Suprapubic skin (tissue), 4 donors: ENCODE data around the gene PIGX. TPM values are rescaled to one million over a fixed set of nuclear protein-coding genes. Genes with fewer than 3 reads are reported as not detected.
A peak's percentile ranks its signal among the peaks of the same experiment; 100 is the strongest.

Experiments
- DNase-seq, 2 donors: peaks; one replicate each; pipeline ENCODE4 v3.0.0-alpha.2; 2019; ENCODE audit warnings: low spot score in 2 of 2
- H3K27ac ChIP-seq: fragments of 200-600 bp; sonication (generic); one replicate; pipeline ENCODE4 v1.5.1; 2019
- H3K27me3 ChIP-seq: fragments of 200-600 bp; sonication (generic); one replicate; pipeline ENCODE4 v1.5.1; 2019
- H3K36me3 ChIP-seq: fragments of 200-600 bp; sonication (generic); one replicate; pipeline ENCODE4 v1.5.1; 2019
- H3K4me1 ChIP-seq: fragments of 200-600 bp; sonication (generic); one replicate; pipeline ENCODE4 v1.5.1; 2019
- H3K4me3 ChIP-seq: fragments of 200-600 bp; sonication (generic); one replicate; pipeline ENCODE4 v1.5.1; 2019; ENCODE audit warnings: mild to moderate bottlenecking
- H3K9me3 ChIP-seq: fragments of 200-600 bp; sonication (generic); one replicate; pipeline ENCODE4 v1.5.1; 2019
- EP300 ChIP-seq: sonication (generic); formaldehyde crosslinking; IDR thresholded peaks from one replicate; pipeline ENCODE4 v1.6.1; 2017; ENCODE audit warnings: antibody characterized with exemption
- POLR2A ChIP-seq, 2 donors: fragments of 450-650 bp; IDR thresholded peaks; one replicate each; pipeline ENCODE4 v1.6.1; 2017; ENCODE audit warnings: antibody characterized with exemption in 2 of 2, mild to moderate bottlenecking in 2 of 2, moderate library complexity in 2 of 2
- POLR2AphosphoS5 ChIP-seq, 3 donors: sonication (generic); formaldehyde crosslinking; IDR thresholded peaks; one replicate each; pipeline ENCODE4 v1.6.1; 2017; ENCODE audit warnings: antibody characterized with exemption in 3 of 3
- WGBS: methylation state at CpG from one replicate; pipeline ENCODE4 v1.1.5; 2018; 5-methylcytosine and 5-hydroxymethylcytosine counted together
- total RNA-seq, 4 donors: library from RNA; depleted of rRNA; stranded (reverse); fragments of >200 nt; gene quantifications; one replicate each; pipeline ENCODE4 v1.1.0, GENCODE V29; 2016
- TF ChIP-seq, protein P1 (sequence below), 2 donors: fragments of 200-600 bp in 1 of 2; fragments of 450-650 bp in 1 of 2; sonication (generic) in 1 of 2; IDR thresholded peaks; one replicate each; pipeline ENCODE4 v1.5.1; 2016 to 2019; ENCODE audit warnings: antibody characterized with exemption in 2 of 2, mild to moderate bottlenecking in 1 of 2, moderate library complexity in 1 of 2

Gene PIGX
- total RNA-seq, 4 donors from 2014 or later, result 16.3 to 30.7 (median 24.4) TPM

DNA sequence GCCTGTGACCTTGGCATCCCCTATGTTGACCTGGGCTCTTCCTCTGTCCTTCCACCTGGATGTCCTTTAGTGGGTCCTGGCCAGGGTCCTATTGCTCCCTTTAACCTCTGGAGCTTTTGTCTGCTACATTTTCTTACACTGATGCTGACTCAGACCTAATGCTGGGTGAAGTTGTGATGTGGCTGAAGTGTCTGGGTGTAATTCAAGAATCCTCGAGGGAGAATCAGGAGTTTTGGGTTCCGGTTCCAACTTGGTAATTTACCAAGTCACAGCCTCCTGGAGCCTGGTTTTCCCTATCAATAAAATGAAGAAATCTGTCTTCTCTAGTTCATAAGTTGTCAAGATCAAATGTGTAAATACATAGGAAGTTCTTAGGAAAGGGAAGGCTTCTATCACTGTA is 25.7 kb upstream of the PIGX start:
- Histone ChIP-seq H3K4me1 (peaks cover 17% of the 10 kb centered on the region), H3K9me3 (no peaks in the 10 kb centered on the region), H3K4me3 (no peak overlapping the region), H3K27ac (no peak overlapping the region), H3K27me3 (no peaks in the 10 kb centered on the region), H3K36me3 (no peaks in the 10 kb centered on the region)
- DNase-seq, result no peak
- TF ChIP-seq, protein P1, sequence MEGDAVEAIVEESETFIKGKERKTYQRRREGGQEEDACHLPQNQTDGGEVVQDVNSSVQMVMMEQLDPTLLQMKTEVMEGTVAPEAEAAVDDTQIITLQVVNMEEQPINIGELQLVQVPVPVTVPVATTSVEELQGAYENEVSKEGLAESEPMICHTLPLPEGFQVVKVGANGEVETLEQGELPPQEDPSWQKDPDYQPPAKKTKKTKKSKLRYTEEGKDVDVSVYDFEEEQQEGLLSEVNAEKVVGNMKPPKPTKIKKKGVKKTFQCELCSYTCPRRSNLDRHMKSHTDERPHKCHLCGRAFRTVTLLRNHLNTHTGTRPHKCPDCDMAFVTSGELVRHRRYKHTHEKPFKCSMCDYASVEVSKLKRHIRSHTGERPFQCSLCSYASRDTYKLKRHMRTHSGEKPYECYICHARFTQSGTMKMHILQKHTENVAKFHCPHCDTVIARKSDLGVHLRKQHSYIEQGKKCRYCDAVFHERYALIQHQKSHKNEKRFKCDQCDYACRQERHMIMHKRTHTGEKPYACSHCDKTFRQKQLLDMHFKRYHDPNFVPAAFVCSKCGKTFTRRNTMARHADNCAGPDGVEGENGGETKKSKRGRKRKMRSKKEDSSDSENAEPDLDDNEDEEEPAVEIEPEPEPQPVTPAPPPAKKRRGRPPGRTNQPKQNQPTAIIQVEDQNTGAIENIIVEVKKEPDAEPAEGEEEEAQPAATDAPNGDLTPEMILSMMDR (IDR thresholded peaks at IDR 0.05), result no peak
- TF ChIP-seq EP300 (no peak), POLR2AphosphoS5 (IDR thresholded peaks at IDR 0.05) (no peak), POLR2A (IDR thresholded peaks at IDR 0.05) (no peak)
- 26% methylated on average over 2 of the region's 2 CpGs for WGBS

DNA sequence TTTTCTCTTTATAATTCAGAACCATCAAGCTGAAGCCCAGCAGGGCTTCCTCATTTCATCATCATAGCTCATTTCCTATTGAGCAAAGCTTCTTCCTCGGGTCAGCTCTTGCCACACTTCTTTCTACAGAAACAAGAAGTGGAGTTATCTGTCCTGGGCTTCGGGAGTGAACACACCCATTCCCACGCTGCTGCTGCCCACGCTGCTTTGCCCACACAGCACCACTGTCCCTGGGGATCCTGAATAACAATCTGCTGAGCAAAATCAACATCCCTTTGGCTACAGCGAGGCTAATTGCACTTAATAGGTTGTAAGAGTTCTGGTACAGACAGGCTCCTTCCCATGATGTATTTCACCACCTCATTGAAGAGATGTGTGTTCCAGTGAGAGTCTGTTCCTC is 23.8 kb upstream of the PIGX start:
- Histone ChIP-seq H3K4me3 (no peak overlapping the region), H3K9me3 (no peaks in the 10 kb centered on the region), H3K36me3 (no peaks in the 10 kb centered on the region), H3K27me3 (no peaks in the 10 kb centered on the region), H3K4me1 (peaks cover 17% of the 10 kb centered on the region), H3K27ac (no peak overlapping the region)
- no peak for TF ChIP-seq EP300
- TF ChIP-seq POLR2AphosphoS5 (IDR thresholded peaks at IDR 0.05), result peak in 1 of 3 donors; percentile 42
- DNase-seq, result no peak
- 48% methylated on average over 5 of the region's 5 CpGs for WGBS

DNA sequence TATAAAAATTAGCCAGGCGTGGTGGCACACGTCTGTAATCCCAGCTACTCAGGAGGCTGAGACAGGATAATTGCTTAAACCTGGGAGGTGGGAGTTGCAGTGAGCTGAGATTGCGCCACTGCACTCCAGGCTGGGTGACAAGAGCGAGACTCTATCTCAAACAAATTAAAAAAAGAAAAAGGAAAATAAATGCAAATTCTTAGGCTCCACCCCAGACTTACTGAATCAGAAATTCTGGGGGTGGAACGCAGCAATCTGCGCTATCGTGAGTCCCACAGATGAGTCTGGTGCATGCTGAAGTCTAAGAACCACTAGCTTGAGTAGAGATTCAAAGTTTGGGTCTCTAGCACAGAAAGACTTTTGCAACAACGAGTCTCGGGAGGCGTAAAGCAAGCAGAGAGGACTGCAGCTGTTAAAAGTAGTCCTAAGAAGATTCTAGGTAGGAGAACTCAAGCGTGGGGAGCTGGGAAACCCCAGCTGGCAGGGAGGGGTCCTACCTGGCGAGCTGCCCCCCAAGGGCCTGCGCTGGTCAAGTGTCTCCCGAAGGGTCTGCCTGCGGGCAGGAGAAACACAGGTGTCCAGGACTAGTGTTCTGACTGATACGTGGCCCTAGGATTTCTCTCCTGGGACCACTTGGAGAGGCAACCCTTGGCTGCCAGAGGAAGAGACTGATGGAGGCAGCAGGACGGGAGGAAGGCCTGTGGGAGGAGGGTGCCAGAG is 22.1 kb upstream of the PIGX start:
- Histone ChIP-seq H3K27me3 (no peaks in the 10 kb centered on the region), H3K4me1 (peaks cover 14% of the 10 kb centered on the region), H3K4me3 (no peak overlapping the region), H3K27ac (no peak overlapping the region), H3K9me3 (no peaks in the 10 kb centered on the region), H3K36me3 (no peaks in the 10 kb centered on the region)
- WGBS, result 87% methylated on average over 17 of the region's 17 CpGs
- TF ChIP-seq POLR2A (IDR thresholded peaks at IDR 0.05), result no peak
- TF ChIP-seq, protein P1 (IDR thresholded peaks at IDR 0.05), result no peak
- TF ChIP-seq EP300, result no peak
- no peak for TF ChIP-seq POLR2AphosphoS5 (IDR thresholded peaks at IDR 0.05)
- no peak for DNase-seq

DNA sequence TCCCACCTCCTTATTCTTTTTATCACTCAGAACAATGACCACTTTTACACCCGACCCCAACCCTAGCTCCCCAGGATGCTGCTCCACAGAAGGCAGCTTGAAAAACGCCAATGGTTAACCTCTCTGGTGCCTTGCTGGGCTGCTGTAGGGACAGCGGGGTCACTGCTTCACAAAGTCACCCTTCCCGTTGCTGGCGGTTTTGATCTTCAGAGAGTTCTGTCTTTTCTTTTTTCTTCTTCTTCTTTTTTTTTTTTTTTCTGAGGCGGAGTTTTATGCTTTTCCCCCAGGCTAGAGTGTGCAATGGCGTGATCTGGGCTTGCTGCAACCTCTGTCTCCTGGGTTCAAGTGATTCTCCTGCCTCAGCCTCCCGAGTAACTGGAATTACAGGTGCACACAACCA is 20.8 kb upstream of the PIGX start:
- TF ChIP-seq POLR2AphosphoS5 (IDR thresholded peaks at IDR 0.05), result no peak
- no peak for TF ChIP-seq POLR2A (IDR thresholded peaks at IDR 0.05)
- TF ChIP-seq, protein P1 (IDR thresholded peaks at IDR 0.05), result no peak
- no peak for TF ChIP-seq EP300
- Histone ChIP-seq H3K36me3 (no peaks in the 10 kb centered on the region), H3K27ac (no peak overlapping the region), H3K4me1 (peaks cover 13% of the 10 kb centered on the region), H3K9me3 (no peaks in the 10 kb centered on the region), H3K27me3 (no peaks in the 10 kb centered on the region), H3K4me3 (no peak overlapping the region)
- DNase-seq, result no peak
- WGBS, result 71% methylated on average over 8 of the region's 8 CpGs

DNA sequence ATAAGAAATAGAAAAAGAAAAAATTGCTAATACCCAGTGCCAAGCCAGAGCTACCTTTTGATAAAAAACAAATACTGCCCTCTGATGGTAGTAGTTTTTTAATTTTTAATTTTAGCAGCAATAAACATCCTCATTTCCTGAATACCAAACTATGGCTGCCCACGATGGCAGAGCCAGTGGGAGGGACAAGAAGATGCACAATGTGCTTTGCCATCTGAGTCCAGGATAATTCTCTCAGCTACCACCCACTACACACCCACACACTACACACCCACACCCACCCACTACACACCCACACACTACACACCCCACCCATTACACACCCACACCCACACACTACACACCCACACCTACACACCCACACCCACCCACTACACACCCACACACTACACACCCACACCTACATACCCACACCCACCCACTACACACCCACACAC is 18.0 kb upstream of the PIGX start:
- no peak overlapping the region for H3K4me3 ChIP-seq
- H3K27ac ChIP-seq, result no peak overlapping the region
- TF ChIP-seq POLR2AphosphoS5 (IDR thresholded peaks at IDR 0.05) (no peak), EP300 (no peak), POLR2A (IDR thresholded peaks at IDR 0.05) (no peak)
- TF ChIP-seq, protein P1 (IDR thresholded peaks at IDR 0.05), result no peak
- no peak for DNase-seq
- no peaks in the 10 kb centered on the region for H3K9me3 ChIP-seq
- H3K4me1 ChIP-seq, result peaks cover 6% of the 10 kb centered on the region
- H3K27me3 ChIP-seq, result no peaks in the 10 kb centered on the region
- WGBS, result 5% methylated on average over 1 of the region's 1 CpG
- no peaks in the 10 kb centered on the region for H3K36me3 ChIP-seq
